ENCODE measurements around the gene SLC16A3.

GRCh38 chr17:82226146-82226808 is 2.6 kb upstream of the SLC16A3 start:
- no peak for TF ChIP-seq POLR2A (IDR thresholded peaks at IDR 0.05)
- TF ChIP-seq, protein P1, sequence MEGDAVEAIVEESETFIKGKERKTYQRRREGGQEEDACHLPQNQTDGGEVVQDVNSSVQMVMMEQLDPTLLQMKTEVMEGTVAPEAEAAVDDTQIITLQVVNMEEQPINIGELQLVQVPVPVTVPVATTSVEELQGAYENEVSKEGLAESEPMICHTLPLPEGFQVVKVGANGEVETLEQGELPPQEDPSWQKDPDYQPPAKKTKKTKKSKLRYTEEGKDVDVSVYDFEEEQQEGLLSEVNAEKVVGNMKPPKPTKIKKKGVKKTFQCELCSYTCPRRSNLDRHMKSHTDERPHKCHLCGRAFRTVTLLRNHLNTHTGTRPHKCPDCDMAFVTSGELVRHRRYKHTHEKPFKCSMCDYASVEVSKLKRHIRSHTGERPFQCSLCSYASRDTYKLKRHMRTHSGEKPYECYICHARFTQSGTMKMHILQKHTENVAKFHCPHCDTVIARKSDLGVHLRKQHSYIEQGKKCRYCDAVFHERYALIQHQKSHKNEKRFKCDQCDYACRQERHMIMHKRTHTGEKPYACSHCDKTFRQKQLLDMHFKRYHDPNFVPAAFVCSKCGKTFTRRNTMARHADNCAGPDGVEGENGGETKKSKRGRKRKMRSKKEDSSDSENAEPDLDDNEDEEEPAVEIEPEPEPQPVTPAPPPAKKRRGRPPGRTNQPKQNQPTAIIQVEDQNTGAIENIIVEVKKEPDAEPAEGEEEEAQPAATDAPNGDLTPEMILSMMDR (IDR thresholded peaks at IDR 0.05) = no peak
